OCI-LY1 (cell line): Measurements from ENCODE around the gene KRT16.

Experiments
- H2AFZ ChIP-seq: fragments of 200-600 bp; sonication (generic), shearing (Covaris generic); 2 replicates; pipeline ENCODE4 v1.6.0; 2014; ENCODE audit warnings: antibody characterized with exemption, mild to moderate bottlenecking, low read length
- H3F3A ChIP-seq: fragments of 200-600 bp; sonication (generic), shearing (Covaris generic); 2 replicates; pipeline ENCODE4 v1.6.0; 2014; ENCODE audit warnings: mild to moderate bottlenecking, antibody characterized with exemption, low read length, moderate library complexity; ENCODE audit not compliant: insufficient read depth
- H3K27ac ChIP-seq: fragments of 200-600 bp; sonication (generic); 2 replicates; pipeline ENCODE4 v1.5.1; 2014; ENCODE audit warnings: low read length, mixed run types, mild to moderate bottlenecking, low read depth; ENCODE audit not compliant: poor library complexity, severe bottlenecking
- H3K27me3 ChIP-seq: fragments of 200-600 bp; sonication (generic); 2 replicates; pipeline ENCODE4 v1.6.0; 2014; ENCODE audit warnings: antibody characterized with exemption, mild to moderate bottlenecking, low read length, moderate library complexity; ENCODE audit not compliant: insufficient read depth
- H3K36me3 ChIP-seq: fragments of 200-600 bp; sonication (generic); 2 replicates; pipeline ENCODE4 v1.6.1; 2014; ENCODE audit warnings: mild to moderate bottlenecking, antibody characterized with exemption, low read length, moderate library complexity, mixed read lengths; ENCODE audit not compliant: insufficient read depth
- H3K4me1 ChIP-seq: fragments of 200-600 bp; sonication (generic); 2 replicates; pipeline ENCODE4 v1.5.1; 2014; ENCODE audit warnings: mild to moderate bottlenecking, low read length, moderate library complexity; ENCODE audit not compliant: insufficient read depth, severe bottlenecking
- H3K4me2 ChIP-seq: fragments of 200-600 bp; sonication (generic), shearing (Covaris generic); 2 replicates; pipeline ENCODE4 v1.6.1; 2014; ENCODE audit warnings: low read length
- H3K4me3 ChIP-seq: fragments of 200-600 bp; sonication (generic); 2 replicates; pipeline ENCODE4 v1.5.1; 2014; ENCODE audit warnings: low read length, low read depth, mild to moderate bottlenecking, mixed read lengths; ENCODE audit not compliant: poor library complexity, severe bottlenecking
- H3K79me2 ChIP-seq: fragments of 200-600 bp; shearing (Covaris generic); 2 replicates; pipeline ENCODE4 v1.6.1; 2016; ENCODE audit warnings: mixed run types, low read length, mixed read lengths; ENCODE audit not compliant: insufficient read depth
- H3K9ac ChIP-seq: fragments of 200-600 bp; sonication (generic), shearing (Covaris generic); 2 replicates; pipeline ENCODE4 v1.6.1; 2014; ENCODE audit warnings: mild to moderate bottlenecking, low read length, mixed read lengths
- H3K9me2 ChIP-seq: fragments of 200-600 bp; sonication (generic), shearing (Covaris generic); 2 replicates; pipeline ENCODE4 v1.6.1; 2014; ENCODE audit warnings: low read depth, mild to moderate bottlenecking, low read length, mixed read lengths
- H3K9me3 ChIP-seq: fragments of 200-600 bp; shearing (Covaris generic); 2 replicates; pipeline ENCODE4 v1.6.1; 2014; ENCODE audit warnings: low read length, mixed read lengths
- H4K20me1 ChIP-seq: fragments of 200-600 bp; sonication (generic), shearing (Covaris generic); 2 replicates; pipeline ENCODE4 v1.6.0; 2016; ENCODE audit warnings: mild to moderate bottlenecking, low read length; ENCODE audit not compliant: insufficient read depth
- CTCF ChIP-seq: fragments of 200-600 bp; sonication (generic), shearing (Covaris generic); IDR thresholded peaks from 2 replicates; pipeline ENCODE4 v1.5.1; 2017; ENCODE audit warnings: mild to moderate bottlenecking, antibody characterized with exemption, low read length, moderate library complexity, mixed read lengths
- EZH2 ChIP-seq: fragments of 200-600 bp; sonication (generic), shearing (Covaris generic); IDR thresholded peaks from 2 replicates; pipeline ENCODE4 v1.8.0; 2017; ENCODE audit warnings: borderline replicate concordance, mixed run types, mild to moderate bottlenecking, antibody characterized with exemption, low read length, moderate library complexity, mixed read lengths

The KRT16 gene

GRCh38 chr17:41565338-41565737, 47.2 kb downstream of the KRT16 start:
- Histone ChIP-seq H3K4me1 (no peaks in the 10 kb centered on the region), H3K9me3 (no peaks in the 10 kb centered on the region), H3K79me2 (no peaks in the 10 kb centered on the region), H3K4me3 (no peak overlapping the region), H3K36me3 (no peaks in the 10 kb centered on the region), H3K27ac (no peak overlapping the region), H2AFZ (no peak overlapping the region), H4K20me1 (no peaks in the 10 kb centered on the region), H3F3A (no peaks in the 10 kb centered on the region), H3K27me3 (no peaks in the 10 kb centered on the region), H3K9ac (no peak overlapping the region), H3K9me2 (no peaks in the 10 kb centered on the region), H3K4me2 (no peak overlapping the region)
- no peak for TF ChIP-seq CTCF
- TF ChIP-seq EZH2, result no peak

DNA sequence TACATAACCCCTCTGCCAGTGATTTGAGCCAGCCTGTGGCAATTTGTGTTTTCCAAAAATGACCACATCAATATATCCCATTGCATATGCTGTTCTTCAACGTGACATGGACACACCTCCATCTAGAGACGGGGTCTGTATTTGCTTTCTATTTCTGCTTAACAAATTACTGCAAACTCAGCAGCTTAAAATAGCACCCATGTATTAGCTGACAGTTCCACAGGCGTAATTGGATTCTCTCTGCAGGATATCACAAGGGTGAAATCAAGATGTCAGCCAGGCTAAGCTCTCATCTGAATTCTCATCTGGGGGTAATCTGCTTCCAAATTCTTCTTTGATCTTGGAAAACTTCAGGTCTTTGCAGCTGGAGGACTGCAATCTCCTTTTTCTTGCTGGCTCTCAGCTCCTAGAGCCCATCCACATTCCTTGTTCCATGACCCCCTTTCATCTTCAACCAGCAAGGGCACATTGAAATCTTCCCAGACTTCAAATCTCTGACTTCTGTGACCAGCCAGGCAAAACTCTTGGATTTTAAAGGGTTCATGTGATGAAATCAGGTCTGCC, 48.9 kb downstream of the KRT16 start:
- Histone ChIP-seq H3K4me2 (no peak overlapping the region), H3K9me2 (no peaks in the 10 kb centered on the region), H2AFZ (no peak overlapping the region), H3F3A (no peaks in the 10 kb centered on the region), H3K36me3 (no peaks in the 10 kb centered on the region), H3K4me1 (no peaks in the 10 kb centered on the region), H3K27me3 (no peaks in the 10 kb centered on the region; the same call in 1 of the 2 replicates), H3K4me3 (no peak overlapping the region), H4K20me1 (no peaks in the 10 kb centered on the region), H3K9me3 (no peaks in the 10 kb centered on the region), H3K79me2 (no peaks in the 10 kb centered on the region), H3K9ac (no peak overlapping the region), H3K27ac (no peak overlapping the region)
- TF ChIP-seq CTCF (no peak), EZH2 (no peak)

DNA sequence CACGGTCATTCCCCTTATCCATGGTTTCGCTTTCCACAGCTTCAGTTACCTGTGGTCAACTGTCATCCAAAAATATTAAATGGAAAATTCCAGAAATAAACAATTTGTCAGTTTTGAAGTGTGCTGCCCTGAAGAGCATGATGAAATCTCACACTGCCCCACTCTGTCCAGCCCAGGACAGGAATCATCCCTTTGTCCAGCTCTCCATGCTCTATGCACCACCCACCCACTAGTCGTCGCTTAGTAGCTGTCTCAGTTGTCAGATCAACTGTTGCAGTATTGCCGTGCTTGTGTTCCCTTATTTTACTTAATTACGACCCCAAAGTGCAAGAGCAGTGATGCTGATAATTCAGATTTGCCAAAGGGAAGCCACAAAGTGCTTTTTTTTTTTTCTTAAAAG, 51.0 kb downstream of the KRT16 start:
- Histone ChIP-seq H3F3A (no peaks in the 10 kb centered on the region), H3K9me2 (no peaks in the 10 kb centered on the region), H3K4me2 (no peak overlapping the region), H3K27ac (no peak overlapping the region), H3K4me3 (no peak overlapping the region), H3K4me1 (no peaks in the 10 kb centered on the region), H3K9me3 (no peaks in the 10 kb centered on the region), H3K36me3 (no peaks in the 10 kb centered on the region), H4K20me1 (no peaks in the 10 kb centered on the region), H3K79me2 (no peaks in the 10 kb centered on the region), H3K9ac (no peak overlapping the region), H3K27me3 (no peaks in the 10 kb centered on the region; the same call in 1 of the 2 replicates), H2AFZ (no peak overlapping the region)
- TF ChIP-seq EZH2, result no peak
- no peak for TF ChIP-seq CTCF
